HEK293 (cell line): ENCODE results near the gene ETV7.

Experiments
- ATF2 ChIP-seq: fragments of 450-650 bp; formaldehyde crosslinking; IDR thresholded peaks from 2 replicates; pipeline ENCODE4 v1.5.1; 2016; ENCODE audit warnings: missing biosample characterization, missing genetic modification characterization, low read depth
- CTCF ChIP-seq: fragments of 450-650 bp; formaldehyde crosslinking; IDR thresholded peaks from 2 replicates; pipeline ENCODE4 v1.5.1; 2016; ENCODE audit warnings: missing biosample characterization, missing genetic modification characterization
- GLIS2 ChIP-seq: fragments of 450-650 bp; formaldehyde crosslinking; IDR thresholded peaks from 2 replicates; pipeline ENCODE4 v1.5.1; 2016; ENCODE audit warnings: missing biosample characterization, missing genetic modification characterization
- PRDM1 ChIP-seq: fragments of 450-650 bp; formaldehyde crosslinking; IDR thresholded peaks from 2 replicates; pipeline ENCODE4; 2016; ENCODE audit warnings: missing biosample characterization, missing genetic modification characterization
- TRIM28 ChIP-seq: IDR thresholded peaks from 2 replicates; pipeline ENCODE4 v1.6.1; 2011; ENCODE audit warnings: low read length, control low read depth, borderline replicate concordance
- ZBTB10 ChIP-seq: fragments of 450-650 bp; formaldehyde crosslinking; IDR thresholded peaks from 2 replicates; pipeline ENCODE4 v1.5.1; 2016; ENCODE audit warnings: missing biosample characterization, missing genetic modification characterization
- ZNF274 ChIP-seq, 2 experiments: fragments of 200-500 bp in 1 of 2; fragments of 450-650 bp in 1 of 2; sonication (Bioruptor generic) in 1 of 2; formaldehyde crosslinking in 1 of 2; IDR thresholded peaks; 2 replicates each; pipeline versions ENCODE4 v1.5.1 to v1.6.1; 2014 to 2016; ENCODE audit warnings: borderline replicate concordance in 1 of 2, inconsistent platforms in 1 of 2, low read length in 1 of 2, missing biosample characterization in 1 of 2, missing genetic modification characterization in 1 of 2
- ZNF473 ChIP-seq: fragments of 450-650 bp; formaldehyde crosslinking; IDR thresholded peaks from 2 replicates; pipeline ENCODE4 v1.5.1; 2017; ENCODE audit warnings: missing biosample characterization, missing genetic modification characterization
- ZNF555 ChIP-seq: fragments of 450-650 bp; formaldehyde crosslinking; conservative IDR thresholded peaks from 2 replicates; pipeline ENCODE4 v1.5.1; 2017; ENCODE audit warnings: missing biosample characterization, mild to moderate bottlenecking, missing genetic modification characterization, inconsistent platforms
- ZNF571 ChIP-seq: fragments of 450-650 bp; formaldehyde crosslinking; IDR thresholded peaks from 2 replicates; pipeline ENCODE4 v1.5.0; 2017; ENCODE audit warnings: missing biosample characterization, missing genetic modification characterization

GRCh38 chr6:36380166-36380565 is 7.3 kb downstream of the ETV7 start:
- TF ChIP-seq TRIM28: no peak
- TF ChIP-seq ZNF555 (tag by site-specific recombination): no peak
- no peak for TF ChIP-seq ZNF274 (IDR thresholded peaks at IDR 0.05; ENCODE audit: low read length)
- TF ChIP-seq ZNF274 (tag by site-specific recombination; IDR thresholded peaks at IDR 0.05; ENCODE audit: borderline replicate concordance): no peak
- TF ChIP-seq ZNF571 (tag by site-specific recombination): no peak
- TF ChIP-seq ATF2 (tag by site-specific recombination): no peak
- no peak for TF ChIP-seq CTCF (tag by site-specific recombination)
- TF ChIP-seq PRDM1 (tag by site-specific recombination): no peak
- no peak for TF ChIP-seq GLIS2 (tag by site-specific recombination)
- TF ChIP-seq ZNF473 (tag by site-specific recombination): no peak
- no peak for TF ChIP-seq ZBTB10 (tag by site-specific recombination)
